ENCODE data around the gene GLTPD2.

DNA sequence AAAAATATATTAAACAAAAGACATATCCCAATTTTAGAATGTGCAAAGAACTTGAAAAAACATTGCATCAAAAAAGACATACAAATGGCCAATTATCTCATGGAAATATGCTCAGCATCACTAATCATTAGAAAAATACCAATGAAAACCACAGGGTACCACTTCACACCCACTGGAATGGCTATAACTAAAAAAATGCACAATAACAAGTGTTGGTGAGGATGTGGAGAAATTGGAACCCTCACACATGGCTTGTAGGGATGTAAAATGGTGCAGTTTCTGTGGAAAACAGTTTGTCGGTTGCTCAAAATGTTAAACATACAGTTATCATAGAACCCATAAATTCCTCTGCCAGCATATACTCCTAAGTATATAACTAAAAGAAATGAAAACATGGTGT, 6.4 kb downstream of the GLTPD2 start:
- TF ChIP-seq, protein P1, sequence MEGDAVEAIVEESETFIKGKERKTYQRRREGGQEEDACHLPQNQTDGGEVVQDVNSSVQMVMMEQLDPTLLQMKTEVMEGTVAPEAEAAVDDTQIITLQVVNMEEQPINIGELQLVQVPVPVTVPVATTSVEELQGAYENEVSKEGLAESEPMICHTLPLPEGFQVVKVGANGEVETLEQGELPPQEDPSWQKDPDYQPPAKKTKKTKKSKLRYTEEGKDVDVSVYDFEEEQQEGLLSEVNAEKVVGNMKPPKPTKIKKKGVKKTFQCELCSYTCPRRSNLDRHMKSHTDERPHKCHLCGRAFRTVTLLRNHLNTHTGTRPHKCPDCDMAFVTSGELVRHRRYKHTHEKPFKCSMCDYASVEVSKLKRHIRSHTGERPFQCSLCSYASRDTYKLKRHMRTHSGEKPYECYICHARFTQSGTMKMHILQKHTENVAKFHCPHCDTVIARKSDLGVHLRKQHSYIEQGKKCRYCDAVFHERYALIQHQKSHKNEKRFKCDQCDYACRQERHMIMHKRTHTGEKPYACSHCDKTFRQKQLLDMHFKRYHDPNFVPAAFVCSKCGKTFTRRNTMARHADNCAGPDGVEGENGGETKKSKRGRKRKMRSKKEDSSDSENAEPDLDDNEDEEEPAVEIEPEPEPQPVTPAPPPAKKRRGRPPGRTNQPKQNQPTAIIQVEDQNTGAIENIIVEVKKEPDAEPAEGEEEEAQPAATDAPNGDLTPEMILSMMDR (conservative IDR thresholded peaks at IDR 0.05; ENCODE audit: low read depth, low read length) = no peak
- no peak for TF ChIP-seq EZH2 (IDR thresholded peaks at IDR 0.05; ENCODE audit: borderline replicate concordance, low read depth, low read length, poor library complexity, severe bottlenecking)

All from A673 (cell line).